Measurements from ENCODE around the gene BMP6. TPM values are rescaled to one million over a fixed set of nuclear protein-coding genes. Genes with fewer than 3 reads are reported as not detected.

Gene BMP6
- total and polyA plus RNA-seq, 2 donors = 0.19 to 0.82 TPM

DNA sequence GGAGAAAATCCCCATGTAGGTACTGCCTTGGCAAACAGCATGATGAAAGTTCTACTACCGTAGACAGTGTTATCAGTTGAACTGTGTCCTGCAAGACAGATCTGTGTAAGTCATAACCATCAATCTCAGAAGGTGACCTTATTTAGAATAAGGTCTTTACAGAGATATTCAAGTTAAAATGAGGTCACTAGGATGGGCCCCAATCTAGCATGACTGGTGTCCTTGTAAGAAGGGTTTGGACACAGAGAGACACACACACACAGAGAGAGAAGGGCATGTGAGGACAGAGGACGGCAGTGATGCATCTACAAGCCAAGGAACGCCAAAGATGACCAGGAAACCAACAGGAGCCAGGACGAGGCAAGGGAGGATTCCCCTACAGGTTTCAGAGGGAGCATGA lies 175.9 kb downstream of the BMP6 start:
- Histone ChIP-seq H3K27me3 (ENCODE audit: control insufficient read depth in 2 of 2, insufficient read depth in 1 of 2, low read length in 1 of 2) (no peaks in the 10 kb centered on the region), H3K27ac (ENCODE audit: low read depth in 1 of 2, low read length in 1 of 2) (no peak overlapping the region), H3K9me3 (ENCODE audit: control insufficient read depth in 2 of 2, insufficient read depth in 1 of 2, low read length in 1 of 2) (no peaks in the 10 kb centered on the region), H3K4me1 (ENCODE audit: control insufficient read depth in 2 of 2, insufficient read depth in 2 of 2, low read length in 2 of 2) (no peaks in the 10 kb centered on the region), H3K36me3 (ENCODE audit: control insufficient read depth in 2 of 2, insufficient read depth in 2 of 2, low read length in 1 of 2) (peaks cover 16 to 29% of the 10 kb centered on the region in 2 donors), H3K4me3 (ENCODE audit: low read length in 2 of 2) (no peak overlapping the region)
- WGBS = 96% methylated on average over 4 of the region's 4 CpGs
- DNase-seq (ENCODE audit: low read depth in 6 of 9, low spot score in 9 of 9) = no peak

DNA sequence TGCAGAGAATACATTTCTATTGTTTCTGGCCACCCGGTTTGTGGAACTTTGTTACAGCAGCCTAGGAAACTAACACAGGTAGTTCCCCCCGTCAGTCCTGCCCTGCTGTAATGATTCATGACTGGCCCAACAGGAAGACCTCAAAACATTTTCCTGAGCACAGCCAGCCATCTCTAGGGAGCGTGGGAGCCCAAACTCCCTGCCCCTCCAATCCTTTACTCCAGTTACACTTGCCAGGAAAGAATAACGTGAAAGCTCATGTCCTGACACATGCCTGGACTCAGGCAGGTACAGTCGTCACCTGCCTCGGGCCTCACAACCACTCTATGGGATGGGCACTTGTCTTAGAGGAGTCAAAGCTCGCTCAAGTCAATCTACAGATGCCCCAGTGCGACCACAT lies 176.3 kb downstream of the BMP6 start:
- H3K27ac ChIP-seq (ENCODE audit: low read depth in 1 of 2, low read length in 1 of 2) = no peak overlapping the region
- 95% methylated on average over 8 of the region's 8 CpGs for WGBS
- H3K36me3 ChIP-seq (ENCODE audit: control insufficient read depth in 2 of 2, insufficient read depth in 2 of 2, low read length in 1 of 2) = peaks cover 16 to 28% of the 10 kb centered on the region in 2 donors
- no peaks in the 10 kb centered on the region for H3K9me3 ChIP-seq (ENCODE audit: control insufficient read depth in 2 of 2, insufficient read depth in 1 of 2, low read length in 1 of 2)
- no peaks in the 10 kb centered on the region for H3K27me3 ChIP-seq (ENCODE audit: control insufficient read depth in 2 of 2, insufficient read depth in 1 of 2, low read length in 1 of 2)
- no peak overlapping the region for H3K4me3 ChIP-seq (ENCODE audit: low read length in 2 of 2)
- DNase-seq (ENCODE audit: low read depth in 6 of 9, low spot score in 9 of 9) = no peak
- H3K4me1 ChIP-seq (ENCODE audit: control insufficient read depth in 2 of 2, insufficient read depth in 2 of 2, low read length in 2 of 2) = no peaks in the 10 kb centered on the region

DNA sequence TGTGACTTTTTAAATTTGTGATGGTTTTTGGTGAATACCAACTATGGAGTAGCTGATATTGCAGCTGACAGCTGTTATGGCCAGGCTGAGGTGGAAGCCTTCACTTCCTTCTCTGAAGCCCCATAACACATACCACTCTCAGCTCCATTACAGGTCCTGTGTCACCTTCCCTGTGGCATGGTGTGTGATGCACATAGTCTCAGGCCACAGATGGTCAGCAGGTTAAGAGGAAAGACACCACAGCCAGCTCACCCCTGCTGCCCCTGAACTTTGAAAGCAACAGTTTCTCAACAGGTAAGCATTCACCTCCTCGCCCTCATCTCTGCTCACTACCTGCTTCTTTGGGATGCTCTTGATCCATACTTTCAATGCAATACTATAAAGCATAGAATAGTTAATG lies 177.0 kb downstream of the BMP6 start:
- no peaks in the 10 kb centered on the region for H3K4me1 ChIP-seq (ENCODE audit: control insufficient read depth in 2 of 2, insufficient read depth in 2 of 2, low read length in 2 of 2)
- no peak overlapping the region for H3K27ac ChIP-seq (ENCODE audit: low read depth in 1 of 2, low read length in 1 of 2)
- no peaks in the 10 kb centered on the region for H3K27me3 ChIP-seq (ENCODE audit: control insufficient read depth in 2 of 2, insufficient read depth in 1 of 2, low read length in 1 of 2)
- H3K4me3 ChIP-seq (ENCODE audit: low read length in 2 of 2) = no peak overlapping the region
- H3K9me3 ChIP-seq (ENCODE audit: control insufficient read depth in 2 of 2, insufficient read depth in 1 of 2, low read length in 1 of 2) = no peaks in the 10 kb centered on the region
- no peak for DNase-seq (ENCODE audit: low read depth in 6 of 9, low spot score in 9 of 9)
- WGBS = 98% methylated on average over 1 of the region's 1 CpG
- peaks cover 16 to 28% of the 10 kb centered on the region in 2 donors for H3K36me3 ChIP-seq (ENCODE audit: control insufficient read depth in 2 of 2, insufficient read depth in 2 of 2, low read length in 1 of 2)

DNA sequence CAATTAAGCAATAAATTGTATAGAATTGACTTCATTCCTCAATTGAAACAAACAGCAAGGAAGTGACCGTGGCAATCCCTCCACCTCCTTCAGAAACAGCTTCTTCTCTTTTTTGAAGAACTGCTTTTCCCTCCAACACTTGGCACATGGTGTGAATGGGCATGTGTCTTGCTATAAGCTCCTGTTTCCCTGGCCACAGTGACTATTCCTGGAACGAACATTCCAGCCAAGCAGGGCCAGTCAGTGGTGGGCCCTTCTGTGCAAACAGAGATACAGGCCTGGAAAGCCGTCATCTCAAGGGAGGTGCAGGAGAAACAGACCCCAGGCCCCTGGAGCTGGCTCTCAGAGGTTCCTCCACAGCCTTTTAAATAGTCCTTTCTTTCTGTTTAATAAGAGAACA lies 177.8 kb downstream of the BMP6 start:
- H3K36me3 ChIP-seq (ENCODE audit: control insufficient read depth in 2 of 2, insufficient read depth in 2 of 2, low read length in 1 of 2) = peaks cover 10 to 23% of the 10 kb centered on the region in 2 donors
- no peak for DNase-seq (ENCODE audit: low read depth in 6 of 9, low spot score in 9 of 9)
- no peak overlapping the region for H3K27ac ChIP-seq (ENCODE audit: low read depth in 1 of 2, low read length in 1 of 2)
- H3K4me3 ChIP-seq (ENCODE audit: low read length in 2 of 2) = no peak overlapping the region
- H3K9me3 ChIP-seq (ENCODE audit: control insufficient read depth in 2 of 2, insufficient read depth in 1 of 2, low read length in 1 of 2) = no peaks in the 10 kb centered on the region
- WGBS = 94% methylated on average over 3 of the region's 3 CpGs
- H3K27me3 ChIP-seq (ENCODE audit: control insufficient read depth in 2 of 2, insufficient read depth in 1 of 2, low read length in 1 of 2) = no peaks in the 10 kb centered on the region
- no peaks in the 10 kb centered on the region for H3K4me1 ChIP-seq (ENCODE audit: control insufficient read depth in 2 of 2, insufficient read depth in 2 of 2, low read length in 2 of 2)

DNA sequence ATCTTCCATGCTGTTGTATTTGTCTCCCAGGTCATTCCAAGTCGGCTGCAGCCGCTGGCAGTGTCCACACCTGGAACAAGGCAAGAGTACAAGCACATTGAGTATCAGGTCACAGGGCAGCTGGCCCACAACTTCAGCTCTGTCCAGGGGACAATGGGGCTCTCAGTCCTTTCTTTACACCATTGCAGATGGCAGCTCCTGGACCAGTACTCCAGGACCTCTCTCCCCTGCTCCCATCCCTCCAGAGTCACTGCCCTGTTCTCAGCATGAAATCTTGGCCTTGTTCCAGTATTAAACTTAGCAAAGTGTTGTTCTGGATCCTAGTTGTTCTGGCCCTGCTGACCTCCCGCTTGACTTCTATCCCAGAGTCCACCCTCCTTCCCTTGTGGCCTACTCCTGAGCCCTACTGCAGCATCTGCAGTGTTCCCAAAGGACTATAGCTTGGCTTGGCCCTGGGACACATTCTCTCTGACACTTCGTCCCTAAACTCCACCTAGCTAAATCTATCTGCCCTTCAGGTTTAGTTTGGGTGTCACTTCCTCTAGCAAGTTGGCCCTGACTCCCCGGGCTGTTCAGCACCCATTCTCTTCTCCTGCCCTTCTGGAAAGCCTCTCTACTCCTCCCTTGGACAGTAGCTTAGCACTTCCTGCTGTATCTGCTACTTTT lies 178.9 kb downstream of the BMP6 start:
- peaks cover 0 to 7% of the 10 kb centered on the region in 2 donors for H3K27me3 ChIP-seq (ENCODE audit: control insufficient read depth in 2 of 2, insufficient read depth in 1 of 2, low read length in 1 of 2)
- no peak for DNase-seq (ENCODE audit: low read depth in 6 of 9, low spot score in 9 of 9)
- no peak overlapping the region for H3K4me3 ChIP-seq (ENCODE audit: low read length in 2 of 2)
- H3K4me1 ChIP-seq (ENCODE audit: control insufficient read depth in 2 of 2, insufficient read depth in 2 of 2, low read length in 2 of 2) = peaks cover 0 to 8% of the 10 kb centered on the region in 2 donors
- peaks cover 6 to 14% of the 10 kb centered on the region in 2 donors for H3K36me3 ChIP-seq (ENCODE audit: control insufficient read depth in 2 of 2, insufficient read depth in 2 of 2, low read length in 1 of 2)
- H3K9me3 ChIP-seq (ENCODE audit: control insufficient read depth in 2 of 2, insufficient read depth in 1 of 2, low read length in 1 of 2) = no peaks in the 10 kb centered on the region
- 96% methylated on average over 5 of the region's 5 CpGs for WGBS
- no peak overlapping the region for H3K27ac ChIP-seq (ENCODE audit: low read depth in 1 of 2, low read length in 1 of 2)

DNA sequence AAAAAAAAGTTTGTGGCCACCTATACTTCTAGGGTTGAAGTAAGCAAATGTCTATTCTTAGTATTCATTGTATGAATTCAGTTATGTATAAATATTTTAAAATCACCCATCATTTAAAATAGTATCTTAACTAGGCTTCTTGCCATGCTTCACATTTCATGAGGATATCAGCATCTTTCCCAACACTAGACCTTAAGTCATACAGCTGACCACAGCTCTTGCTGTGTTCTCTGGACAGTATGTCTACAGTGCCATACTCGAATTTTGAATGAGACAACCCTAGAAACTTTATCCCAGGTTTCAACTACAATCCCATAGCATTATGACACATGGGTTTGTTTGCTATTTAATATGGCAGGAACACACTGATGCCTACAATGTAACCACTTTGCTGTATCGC lies 179.5 kb downstream of the BMP6 start:
- Histone ChIP-seq H3K36me3 (ENCODE audit: control insufficient read depth in 2 of 2, insufficient read depth in 2 of 2, low read length in 1 of 2) (peaks cover 6 to 9% of the 10 kb centered on the region in 2 donors), H3K4me1 (ENCODE audit: control insufficient read depth in 2 of 2, insufficient read depth in 2 of 2, low read length in 2 of 2) (peaks cover 0 to 8% of the 10 kb centered on the region in 2 donors), H3K9me3 (ENCODE audit: control insufficient read depth in 2 of 2, insufficient read depth in 1 of 2, low read length in 1 of 2) (no peaks in the 10 kb centered on the region), H3K27me3 (ENCODE audit: control insufficient read depth in 2 of 2, insufficient read depth in 1 of 2, low read length in 1 of 2) (peaks cover 0 to 8% of the 10 kb centered on the region in 2 donors), H3K4me3 (ENCODE audit: low read length in 2 of 2) (no peak overlapping the region), H3K27ac (ENCODE audit: low read depth in 1 of 2, low read length in 1 of 2) (no peak overlapping the region)
- WGBS = 93% methylated on average over 2 of the region's 2 CpGs
- DNase-seq (ENCODE audit: low read depth in 6 of 9, low spot score in 9 of 9) = no peak

DNA sequence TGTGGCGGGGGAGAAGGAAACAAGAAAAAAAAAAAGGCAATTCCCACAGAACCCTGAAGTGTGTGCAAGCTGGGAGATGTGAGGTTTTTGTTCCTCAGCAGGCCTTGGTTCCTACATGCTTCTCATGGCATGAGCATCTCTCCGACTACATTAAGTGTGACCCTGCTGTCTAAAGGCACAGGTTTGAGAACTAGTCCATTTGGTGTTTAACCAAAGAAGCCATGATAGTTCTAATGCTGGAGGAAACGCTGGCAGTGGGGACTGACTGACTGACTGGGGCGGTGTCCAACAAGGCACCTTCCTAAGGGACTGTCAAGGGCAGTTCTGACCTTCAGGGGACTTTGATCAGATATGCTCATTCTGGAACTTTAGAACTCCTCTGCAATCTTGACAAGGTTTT lies 180.8 kb downstream of the BMP6 start:
- Histone ChIP-seq H3K4me1 (ENCODE audit: control insufficient read depth in 2 of 2, insufficient read depth in 2 of 2, low read length in 2 of 2) (peaks cover 0 to 14% of the 10 kb centered on the region in 2 donors), H3K27ac (ENCODE audit: low read depth in 1 of 2, low read length in 1 of 2) (no peak overlapping the region)
- 97% methylated on average over 4 of the region's 4 CpGs for WGBS

DNA sequence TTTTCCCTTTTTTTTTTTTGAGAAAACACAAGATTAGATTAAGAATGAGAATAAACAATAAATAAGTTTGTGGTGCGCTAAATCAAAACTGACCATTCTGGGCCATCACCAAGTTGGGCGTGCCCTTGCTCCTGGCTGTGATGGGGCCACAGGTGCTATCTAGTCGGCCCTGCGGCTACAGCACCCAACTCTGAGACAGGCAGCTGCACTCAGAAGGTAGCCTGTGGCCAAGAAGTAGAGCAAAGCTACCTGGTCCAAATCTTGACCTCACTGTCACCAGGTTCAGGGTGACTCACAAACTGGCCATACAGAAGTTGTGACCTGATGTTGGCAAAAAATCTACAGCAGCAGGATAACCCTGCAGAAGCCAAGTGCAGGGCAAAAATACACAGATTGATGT lies 181.3 kb downstream of the BMP6 start:
- Histone ChIP-seq H3K27ac (ENCODE audit: low read depth in 1 of 2, low read length in 1 of 2) (no peak overlapping the region), H3K27me3 (ENCODE audit: control insufficient read depth in 2 of 2, insufficient read depth in 1 of 2, low read length in 1 of 2) (peaks cover 2 to 18% of the 10 kb centered on the region in 2 donors), H3K4me3 (ENCODE audit: low read length in 2 of 2) (no peak overlapping the region), H3K36me3 (ENCODE audit: control insufficient read depth in 2 of 2, insufficient read depth in 2 of 2, low read length in 1 of 2) (peaks cover 6 to 9% of the 10 kb centered on the region in 2 donors), H3K4me1 (ENCODE audit: control insufficient read depth in 2 of 2, insufficient read depth in 2 of 2, low read length in 2 of 2) (peaks cover 0 to 14% of the 10 kb centered on the region in 2 donors), H3K9me3 (ENCODE audit: control insufficient read depth in 2 of 2, insufficient read depth in 1 of 2, low read length in 1 of 2) (peaks cover 0 to 4% of the 10 kb centered on the region in 2 donors)
- no peak for DNase-seq (ENCODE audit: low read depth in 6 of 9, low spot score in 9 of 9)
- 95% methylated on average over 4 of the region's 4 CpGs for WGBS

More for the DNA sequence above, 180.8 kb downstream of the BMP6 start:
- H3K4me3 ChIP-seq (ENCODE audit: low read length in 2 of 2) = no peak overlapping the region
- H3K9me3 ChIP-seq (ENCODE audit: control insufficient read depth in 2 of 2, insufficient read depth in 1 of 2, low read length in 1 of 2) = peaks cover 0 to 4% of the 10 kb centered on the region in 2 donors
- peaks cover 2 to 18% of the 10 kb centered on the region in 2 donors for H3K27me3 ChIP-seq (ENCODE audit: control insufficient read depth in 2 of 2, insufficient read depth in 1 of 2, low read length in 1 of 2)
- DNase-seq (ENCODE audit: low read depth in 6 of 9, low spot score in 9 of 9) = no peak
- peaks cover 6 to 9% of the 10 kb centered on the region in 2 donors for H3K36me3 ChIP-seq (ENCODE audit: control insufficient read depth in 2 of 2, insufficient read depth in 2 of 2, low read length in 1 of 2)

DNA sequence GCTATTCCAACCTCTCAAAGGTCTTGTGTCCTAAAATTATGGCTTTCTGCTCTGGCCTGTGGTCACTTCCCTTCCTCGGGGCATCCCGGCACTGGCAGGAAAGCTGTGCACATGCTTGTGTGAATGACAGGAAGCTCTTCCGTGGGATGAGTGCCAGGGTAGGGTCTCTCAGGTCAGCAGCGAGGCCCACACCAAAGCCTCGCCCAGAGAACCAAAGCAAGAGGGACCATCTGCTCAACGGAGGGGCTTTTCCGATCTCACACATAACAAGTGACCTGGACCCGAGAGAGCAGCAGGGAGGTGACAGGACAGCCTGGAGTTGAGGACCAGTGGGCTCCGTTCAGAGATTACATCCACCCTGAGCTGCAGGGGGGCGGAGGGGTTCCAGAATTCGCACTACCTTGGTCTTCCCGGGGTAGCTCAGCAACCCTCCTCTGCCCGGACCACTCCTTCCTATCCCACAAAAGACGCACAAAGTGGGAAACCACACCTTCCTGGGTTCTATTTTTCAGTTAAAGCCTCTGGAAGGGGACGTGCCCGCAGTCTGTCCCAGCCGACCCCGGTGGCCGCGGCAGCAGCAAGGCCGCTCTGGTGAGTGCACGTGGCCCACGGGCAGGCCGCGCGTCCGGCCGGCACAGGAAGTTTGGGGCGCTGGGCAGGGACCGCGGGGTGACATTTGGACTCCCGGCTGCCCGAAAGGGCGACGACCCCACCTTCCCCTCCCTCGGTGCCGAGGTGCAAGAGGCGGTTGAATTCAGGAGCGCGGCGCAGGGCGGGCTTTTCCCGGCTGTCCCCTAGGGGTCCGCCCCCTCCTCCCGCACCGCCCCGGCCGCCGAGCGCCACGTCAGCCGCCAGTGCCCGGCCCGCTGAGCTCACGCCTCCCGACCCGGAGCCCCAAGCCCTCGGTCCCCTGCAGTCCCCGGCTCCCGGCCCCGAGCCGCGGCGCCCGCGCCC lies 183.7 kb downstream of the BMP6 start:
- Histone ChIP-seq H3K4me3 (ENCODE audit: low read length in 2 of 2) (peak overlapping the region; percentile 43 to 75), H3K9me3 (ENCODE audit: control insufficient read depth in 2 of 2, insufficient read depth in 1 of 2, low read length in 1 of 2) (peaks cover 0 to 4% of the 10 kb centered on the region in 2 donors), H3K27me3 (ENCODE audit: control insufficient read depth in 2 of 2, insufficient read depth in 1 of 2, low read length in 1 of 2) (peaks cover 2 to 18% of the 10 kb centered on the region in 2 donors), H3K27ac (ENCODE audit: low read depth in 1 of 2, low read length in 1 of 2) (no peak overlapping the region), H3K4me1 (ENCODE audit: control insufficient read depth in 2 of 2, insufficient read depth in 2 of 2, low read length in 2 of 2) (peaks cover 0 to 14% of the 10 kb centered on the region in 2 donors), H3K36me3 (ENCODE audit: control insufficient read depth in 2 of 2, insufficient read depth in 2 of 2, low read length in 1 of 2) (no peaks in the 10 kb centered on the region)
- peak in 2 of 9 donors; percentile 13 to 25 for DNase-seq (ENCODE audit: low read depth in 6 of 9, low spot score in 9 of 9)
- WGBS = 7% methylated on average over 66 of the region's 66 CpGs
